IPS-NIHi7 (cell line): Measurements from ENCODE around the gene TMEM106C.

Source experiments
- DNase-seq: peaks from one replicate; pipeline ENCODE4 v3.0.0; 2012; ENCODE audit warnings: mixed read lengths; ENCODE audit errors: extremely low spot score

TMEM106C gene

GRCh38 chr12:47979686-47980085, 16.3 kb downstream of the TMEM106C start:
- no peak for DNase-seq

- peak; percentile 41 for DNase-seq
Measured at GRCh38 chr12:47980197-47980596, 16.8 kb downstream of the TMEM106C start.

- DNase-seq, result no peak
Measured at GRCh38 chr12:47980779-47981495, 17.5 kb downstream of the TMEM106C start.

- DNase-seq, result no peak
Measured at GRCh38 chr12:47981496-47982260, 18.3 kb downstream of the TMEM106C start.

GRCh38 chr12:47982311-47982710, 18.9 kb downstream of the TMEM106C start:
- DNase-seq, result no peak

- no peak for DNase-seq
Measured at GRCh38 chr12:47982770-47983169, 19.4 kb downstream of the TMEM106C start.

- DNase-seq, result no peak
Measured at GRCh38 chr12:47983541-47984115, 20.2 kb downstream of the TMEM106C start.

- DNase-seq, result no peak
Measured at GRCh38 chr12:47984331-47984801, 21.0 kb downstream of the TMEM106C start.

GRCh38 chr12:47985596-47986290, 22.3 kb downstream of the TMEM106C start:
- no peak for DNase-seq

GRCh38 chr12:47986291-47986660, 22.9 kb downstream of the TMEM106C start:
- no peak for DNase-seq

GRCh38 chr12:47986832-47987231, 23.4 kb downstream of the TMEM106C start:
- no peak for DNase-seq

- DNase-seq, result no peak
Measured at GRCh38 chr12:47987411-47988072, 24.1 kb downstream of the TMEM106C start.

GRCh38 chr12:47988073-47989022, 25.0 kb downstream of the TMEM106C start:
- peak; percentile 60 for DNase-seq

GRCh38 chr12:47989023-47989417, 25.6 kb downstream of the TMEM106C start:
- no peak for DNase-seq

GRCh38 chr12:47989666-47990065, 26.3 kb downstream of the TMEM106C start:
- no peak for DNase-seq

GRCh38 chr12:47990351-47991105, 27.1 kb downstream of the TMEM106C start:
- no peak for DNase-seq

GRCh38 chr12:47991106-47992061, 28.0 kb downstream of the TMEM106C start:
- no peak for DNase-seq

- no peak for DNase-seq
Measured at GRCh38 chr12:47992776-47993175, 29.4 kb downstream of the TMEM106C start.

GRCh38 chr12:47993491-47993890, 30.1 kb downstream of the TMEM106C start:
- no peak for DNase-seq
